Activated CD8-positive, alpha-beta T cell treated with anti-CD3 and anti-CD28 coated beads, Interleukin-2, amount 10 ng/mL, durations not matched to agents 7 days and 5 days (primary cell): ENCODE results near the gene HADH. TPM values are rescaled to one million over a fixed set of nuclear protein-coding genes. Genes with fewer than 3 reads are reported as not detected.
"Not testable (repeated sequence)": the region's sequence is repeated elsewhere in the genome, so short reads cannot be mapped to it uniquely, and the experiment has no call there.

Experiments
- ATAC-seq: fragments of 150-1000 bp; cut with Tn5 transposase; one replicate; pipeline ENCODE4 v1.10.0; 2021; ENCODE audit warnings: moderate library complexity
- CTCF ChIA-PET: fragments of 350-600 bp; sonication (Branson Sonifier 250); formaldehyde crosslinking; loops from one replicate; lab custom pipeline; 2021; ENCODE audit warnings: antibody characterized with exemption; lab: Charles Lee
- POLR2A ChIA-PET: fragments of 350-600 bp; sonication (Branson Sonifier 250); formaldehyde crosslinking; loops from one replicate; lab custom pipeline; 2021; ENCODE audit warnings: antibody characterized with exemption; lab: Charles Lee
- DNase-seq: peaks from one replicate; pipeline ENCODE4 v3.0.0-alpha.2; 2020
- H3K27ac Mint-ChIP-seq: one replicate; pipeline ENCODE4 v1.8.0; 2021; ENCODE audit warnings: mild to moderate bottlenecking, mixed read lengths
- H3K27me3 Mint-ChIP-seq: one replicate; pipeline ENCODE4 v1.8.0; 2021; ENCODE audit warnings: low read depth, mixed read lengths
- H3K36me3 Mint-ChIP-seq: one replicate; pipeline ENCODE4 v1.8.0; 2021; ENCODE audit warnings: low read depth, mixed read lengths
- H3K4me1 Mint-ChIP-seq: one replicate; pipeline ENCODE4 v1.8.0; 2021; ENCODE audit warnings: low read depth, mixed read lengths
- H3K4me3 Mint-ChIP-seq: one replicate; pipeline ENCODE4 v1.8.0; 2021; ENCODE audit warnings: mild to moderate bottlenecking, mixed read lengths
- H3K9me3 Mint-ChIP-seq: one replicate; pipeline ENCODE4 v1.8.0; 2022; ENCODE audit warnings: mixed read lengths; ENCODE audit not compliant: insufficient read depth
- total RNA-seq, 2 experiments: library from RNA; stranded (reverse); gene quantifications; one replicate each; pipeline ENCODE4 v1.2.3, GENCODE V29; 2021

Gene HADH
- total RNA-seq, 2 experiments from 2014 or later = 52.8 to 53.7 TPM

GRCh38 chr4:107997794-107998193 lies 8.1 kb downstream of the HADH start:
- DNase-seq = no peak
- H3K36me3 Mint-ChIP-seq = peaks cover 59% of the 10 kb centered on the region
- peaks cover 29% of the 10 kb centered on the region for H3K4me1 Mint-ChIP-seq
- POLR2A ChIA-PET = interaction anchor here (0.8 kb wide), 1 partner anchor 108 kb away, joined by 3 read pairs; no protein-coding TSS in a partner anchor
- H3K9me3 Mint-ChIP-seq = no peaks in the 10 kb centered on the region
- H3K4me3 Mint-ChIP-seq = no peak overlapping the region
- H3K27me3 Mint-ChIP-seq = no peaks in the 10 kb centered on the region
- no peak overlapping the region for H3K27ac Mint-ChIP-seq
- ATAC-seq = no peak
- CTCF ChIA-PET = interaction anchor here (1.0 to 1.1 kb wide), 2 partner anchors 16 to 21 kb away, joined by 3 to 4 read pairs; no protein-coding TSS in a partner anchor

DNA sequence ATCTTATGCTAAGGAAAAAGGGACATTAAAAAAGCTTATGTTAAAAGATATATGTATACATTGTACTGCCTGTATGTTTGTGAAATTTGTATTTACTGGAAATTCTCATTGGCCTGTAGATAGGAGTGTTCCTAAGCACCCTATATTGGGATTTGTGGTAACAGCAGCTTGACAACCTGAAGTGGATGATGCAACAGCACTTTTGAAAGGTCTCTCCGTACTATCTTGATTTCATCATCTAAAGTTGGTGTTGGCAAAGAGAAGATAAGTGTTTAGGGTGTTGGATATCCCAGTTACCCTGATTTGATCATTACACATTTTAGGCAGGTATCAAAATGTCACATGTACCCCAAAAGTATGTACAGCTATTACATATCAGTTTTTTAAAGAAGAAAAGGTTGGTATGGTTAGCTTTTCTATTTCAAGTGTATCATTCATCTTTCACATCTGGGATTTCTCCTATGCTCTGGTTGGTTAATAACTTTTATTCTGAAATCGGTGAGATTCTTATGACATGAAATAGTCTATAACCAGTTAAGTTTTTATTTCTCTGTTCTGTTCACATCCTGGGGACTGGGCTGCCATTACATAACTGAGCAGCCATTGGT lies 10.3 kb downstream of the HADH start:
- ChIA-PET POLR2A (no interaction called here), CTCF (interaction anchor here (2.4 kb wide), 1 partner anchor 19 kb away, joined by 5 read pairs; no protein-coding TSS in a partner anchor)
- Mint-ChIP-seq H3K27me3 (no peaks in the 10 kb centered on the region), H3K36me3 (peaks cover 60% of the 10 kb centered on the region), H3K27ac (no peak overlapping the region), H3K9me3 (no peaks in the 10 kb centered on the region), H3K4me1 (peaks cover 14% of the 10 kb centered on the region), H3K4me3 (no peak overlapping the region)
- ATAC-seq (no peak), DNase-seq (no peak)

DNA sequence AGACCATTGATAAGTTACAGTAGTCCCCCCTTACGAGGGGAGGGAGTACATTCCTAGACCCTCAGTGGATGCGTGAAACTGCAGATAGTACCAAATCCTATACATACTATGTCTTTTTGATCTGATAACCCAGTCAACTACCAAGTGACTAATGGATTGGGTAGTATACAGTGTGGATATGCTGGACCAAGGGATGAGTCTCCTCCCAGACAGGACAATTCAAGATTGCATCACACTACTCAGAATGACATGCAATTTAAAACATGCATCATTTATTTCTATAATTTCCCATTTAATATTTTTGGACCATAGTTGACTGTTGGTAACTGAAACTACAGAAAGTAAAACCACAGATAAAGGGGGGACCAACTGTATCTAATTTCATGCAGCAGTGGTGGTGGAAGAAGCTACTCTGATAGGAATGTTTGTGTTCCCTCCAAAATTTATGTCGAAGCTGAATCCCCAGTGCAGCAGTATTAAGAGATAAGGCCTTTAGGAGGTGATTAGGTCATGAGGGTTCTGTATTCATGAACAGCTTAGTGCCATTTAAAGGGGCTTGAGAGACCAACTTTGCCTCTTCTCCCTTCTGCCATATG lies 11.9 kb downstream of the HADH start:
- no peak overlapping the region for H3K4me3 Mint-ChIP-seq
- no peaks in the 10 kb centered on the region for H3K27me3 Mint-ChIP-seq
- no peaks in the 10 kb centered on the region for H3K9me3 Mint-ChIP-seq
- no peak overlapping the region for H3K27ac Mint-ChIP-seq
- CTCF ChIA-PET = interaction anchor here (1.8 kb wide), 1 partner anchor 9 kb away, joined by 5 read pairs; no protein-coding TSS in a partner anchor
- ATAC-seq (no peak), DNase-seq (no peak)
- peaks cover 17% of the 10 kb centered on the region for H3K4me1 Mint-ChIP-seq
- H3K36me3 Mint-ChIP-seq = peaks cover 50% of the 10 kb centered on the region
- POLR2A ChIA-PET = no interaction called here

DNA sequence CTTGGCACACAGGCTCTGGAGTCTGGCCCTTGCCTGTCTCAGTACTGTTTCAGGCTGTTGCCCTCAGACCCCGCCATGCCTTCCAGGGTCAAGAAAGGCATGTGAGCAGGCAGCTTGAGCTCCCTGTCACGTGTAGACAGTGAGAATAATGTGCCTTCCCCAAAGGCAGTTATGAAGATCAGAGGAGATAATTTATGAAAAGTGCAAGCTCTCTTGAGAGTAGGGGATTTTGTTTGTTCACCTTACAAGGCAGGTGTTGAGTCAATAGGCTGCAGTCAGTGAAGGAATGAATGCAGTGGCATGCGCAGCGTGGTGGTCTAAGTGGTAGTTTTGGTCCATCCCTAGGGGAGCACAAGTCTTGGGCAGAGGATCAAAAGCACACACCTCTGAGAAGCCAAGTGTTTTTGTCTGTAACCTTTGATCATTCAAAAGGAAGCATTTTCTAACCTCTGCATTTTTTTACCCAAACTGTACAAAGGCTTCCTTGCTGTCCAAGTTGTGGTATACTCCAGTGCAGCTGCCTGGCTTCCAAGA lies 14.4 kb downstream of the HADH start:
- POLR2A ChIA-PET = no interaction called here
- no peaks in the 10 kb centered on the region for H3K9me3 Mint-ChIP-seq
- no peak overlapping the region for H3K27ac Mint-ChIP-seq
- CTCF ChIA-PET = interaction anchor here (1.2 kb wide), 1 partner anchor 15 kb away, joined by 5 read pairs; no protein-coding TSS in a partner anchor
- H3K27me3 Mint-ChIP-seq = no peaks in the 10 kb centered on the region
- H3K4me3 Mint-ChIP-seq = no peak overlapping the region
- no peak for DNase-seq
- H3K36me3 Mint-ChIP-seq = peaks cover 30% of the 10 kb centered on the region
- no peak for ATAC-seq
- H3K4me1 Mint-ChIP-seq = peaks cover 17% of the 10 kb centered on the region

DNA sequence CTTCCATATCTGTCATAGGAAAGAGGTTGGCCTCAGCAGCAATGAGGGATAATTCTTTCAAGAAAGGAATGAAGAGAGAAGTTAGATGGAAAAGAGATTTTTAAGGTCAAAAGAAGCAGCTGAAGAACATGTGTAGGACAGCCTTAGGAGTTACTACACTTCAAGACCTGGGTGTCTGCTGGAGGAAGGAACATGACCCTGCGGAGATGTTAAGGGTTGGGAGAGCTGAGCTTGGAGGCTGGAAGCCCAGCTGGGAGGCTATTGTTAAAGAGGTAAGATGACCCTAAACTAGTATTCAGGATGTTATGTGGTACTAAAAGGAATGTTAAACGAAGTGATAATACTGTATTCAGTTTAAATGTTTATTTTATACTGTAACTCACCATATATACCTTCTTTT lies 15.0 kb downstream of the HADH start:
- ATAC-seq (no peak), DNase-seq (no peak)
- H3K4me3 Mint-ChIP-seq = no peak overlapping the region
- H3K27ac Mint-ChIP-seq = no peak overlapping the region
- peaks cover 28% of the 10 kb centered on the region for H3K36me3 Mint-ChIP-seq
- H3K27me3 Mint-ChIP-seq = no peaks in the 10 kb centered on the region
- ChIA-PET POLR2A (no interaction called here), CTCF (interaction anchor here (1.2 kb wide), 1 partner anchor 14 kb away, joined by 5 read pairs; no protein-coding TSS in a partner anchor)
- H3K9me3 Mint-ChIP-seq = no peaks in the 10 kb centered on the region
- peaks cover 17% of the 10 kb centered on the region for H3K4me1 Mint-ChIP-seq

DNA sequence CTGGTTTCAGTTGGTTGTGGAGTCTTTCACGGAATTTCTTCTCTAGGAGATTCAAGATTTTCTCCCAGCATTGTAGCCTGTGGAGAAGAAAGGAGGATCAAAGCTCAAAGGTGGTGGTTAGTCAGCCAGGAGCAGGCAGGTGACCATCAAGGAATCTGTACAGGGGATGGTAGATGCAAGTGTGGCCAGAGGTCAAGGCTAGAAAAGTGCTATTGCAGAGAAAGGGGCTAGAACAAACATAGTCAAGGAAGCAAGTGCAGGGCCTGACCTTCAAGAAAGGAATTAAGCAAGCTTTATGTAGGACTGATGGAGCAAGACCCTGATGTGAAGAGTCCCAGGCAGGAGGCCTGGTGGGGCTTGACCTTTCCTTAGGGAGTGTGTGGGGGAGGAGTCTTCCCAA lies 16.1 kb downstream of the HADH start:
- CTCF ChIA-PET = no interaction called here
- no peak overlapping the region for H3K27ac Mint-ChIP-seq
- POLR2A ChIA-PET = interaction anchor here (1.0 to 1.2 kb wide), 2 partner anchors 12 to 13 kb away, joined by 3 read pairs; no protein-coding TSS in a partner anchor
- H3K36me3 Mint-ChIP-seq = peaks cover 25% of the 10 kb centered on the region
- ATAC-seq = no peak
- no peak for DNase-seq
- no peaks in the 10 kb centered on the region for H3K9me3 Mint-ChIP-seq
- H3K4me3 Mint-ChIP-seq = no peak overlapping the region
- H3K27me3 Mint-ChIP-seq = no peaks in the 10 kb centered on the region
- peaks cover 9% of the 10 kb centered on the region for H3K4me1 Mint-ChIP-seq

DNA sequence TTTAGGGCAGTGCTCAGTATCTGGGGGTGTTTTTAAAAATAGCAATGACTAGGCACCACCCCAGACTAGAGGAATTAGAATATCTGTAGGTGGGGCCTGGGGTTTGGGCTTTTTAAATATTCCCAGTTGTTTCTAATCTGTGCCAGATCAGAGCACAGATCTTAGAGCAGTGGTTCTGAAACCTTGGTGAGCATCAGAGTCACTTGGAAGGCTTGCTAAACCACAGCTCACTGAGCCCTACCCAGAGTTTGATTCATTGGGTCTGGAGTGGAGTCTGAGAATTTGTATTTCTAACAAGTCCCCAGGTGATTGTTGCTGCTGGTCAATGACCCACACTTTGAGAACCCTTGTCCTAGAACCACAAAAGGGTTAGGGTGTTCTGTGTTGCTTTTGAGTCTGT lies 16.7 kb downstream of the HADH start:
- no peak for DNase-seq
- Mint-ChIP-seq H3K27me3 (no peaks in the 10 kb centered on the region), H3K27ac (no peak overlapping the region), H3K36me3 (peaks cover 27% of the 10 kb centered on the region), H3K9me3 (no peaks in the 10 kb centered on the region), H3K4me3 (no peak overlapping the region), H3K4me1 (peaks cover 9% of the 10 kb centered on the region)
- ATAC-seq = no peak
- ChIA-PET POLR2A (interaction anchor here (1.0 to 1.2 kb wide), 2 partner anchors 12 to 14 kb away, joined by 3 read pairs; no protein-coding TSS in a partner anchor), CTCF (no interaction called here)

DNA sequence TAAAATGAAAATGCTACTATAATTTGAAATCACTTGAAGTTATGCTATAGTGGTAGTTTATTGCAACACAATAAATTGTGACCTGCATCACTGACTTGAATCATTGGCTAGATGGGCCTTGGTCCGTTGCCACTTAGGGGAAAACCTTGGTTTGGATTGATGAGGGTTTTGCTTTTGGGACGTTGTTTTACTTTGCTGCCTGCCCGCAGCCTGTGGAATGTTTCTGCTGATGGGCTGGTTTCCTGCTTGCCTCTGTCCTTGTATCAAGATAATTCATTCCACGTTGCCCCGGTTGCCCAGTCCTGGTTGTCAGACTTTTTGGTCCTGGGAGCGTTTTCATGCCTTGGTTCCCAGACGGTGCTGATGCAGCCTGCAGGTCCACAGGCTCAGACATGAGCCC lies 18.3 kb downstream of the HADH start:
- ChIA-PET POLR2A (no interaction called here), CTCF (no interaction called here)
- H3K4me3 Mint-ChIP-seq = no peak overlapping the region
- no peak for ATAC-seq
- no peaks in the 10 kb centered on the region for H3K9me3 Mint-ChIP-seq
- no peak for DNase-seq
- no peaks in the 10 kb centered on the region for H3K27me3 Mint-ChIP-seq
- H3K36me3 Mint-ChIP-seq = peaks cover 30% of the 10 kb centered on the region
- H3K4me1 Mint-ChIP-seq = peaks cover 11% of the 10 kb centered on the region
- no peak overlapping the region for H3K27ac Mint-ChIP-seq

GRCh38 chr4:108008721-108009120 lies 19.0 kb downstream of the HADH start:
- ATAC-seq (no peak), DNase-seq (no peak)
- H3K4me3 Mint-ChIP-seq = no peak overlapping the region
- H3K9me3 Mint-ChIP-seq = no peaks in the 10 kb centered on the region
- no peaks in the 10 kb centered on the region for H3K27me3 Mint-ChIP-seq
- POLR2A ChIA-PET = no interaction called here
- no peak overlapping the region for H3K27ac Mint-ChIP-seq
- CTCF ChIA-PET = interaction anchor here (1.3 kb wide), 1 partner anchor 10 kb away, joined by 4 read pairs; no protein-coding TSS in a partner anchor
- H3K36me3 Mint-ChIP-seq = peaks cover 31% of the 10 kb centered on the region
- peaks cover 12% of the 10 kb centered on the region for H3K4me1 Mint-ChIP-seq

GRCh38 chr4:108010167-108010566 lies 20.5 kb downstream of the HADH start:
- peaks cover 39% of the 10 kb centered on the region for H3K36me3 Mint-ChIP-seq
- no peaks in the 10 kb centered on the region for H3K27me3 Mint-ChIP-seq
- CTCF ChIA-PET = no interaction called here
- no peaks in the 10 kb centered on the region for H3K9me3 Mint-ChIP-seq
- no peak overlapping the region for H3K4me3 Mint-ChIP-seq
- DNase-seq = no peak
- no peak for ATAC-seq
- POLR2A ChIA-PET = interaction anchor here (0.5 kb wide), 1 partner anchor 76 kb away, joined by 3 read pairs; no protein-coding TSS in a partner anchor
- H3K27ac Mint-ChIP-seq = no peak overlapping the region
- H3K4me1 Mint-ChIP-seq = peaks cover 9% of the 10 kb centered on the region

- POLR2A ChIA-PET, DNase-seq, CTCF ChIA-PET, H3K9me3 Mint-ChIP-seq, H3K27ac Mint-ChIP-seq, H3K4me3 Mint-ChIP-seq, H3K27me3 Mint-ChIP-seq, ATAC-seq, H3K4me1 Mint-ChIP-seq: not testable (repeated sequence)
- peaks cover 54% of the 10 kb centered on the region for H3K36me3 Mint-ChIP-seq
These were observed 22.7 kb downstream of the HADH start for GRCh38 chr4:108012382-108012781.

DNA sequence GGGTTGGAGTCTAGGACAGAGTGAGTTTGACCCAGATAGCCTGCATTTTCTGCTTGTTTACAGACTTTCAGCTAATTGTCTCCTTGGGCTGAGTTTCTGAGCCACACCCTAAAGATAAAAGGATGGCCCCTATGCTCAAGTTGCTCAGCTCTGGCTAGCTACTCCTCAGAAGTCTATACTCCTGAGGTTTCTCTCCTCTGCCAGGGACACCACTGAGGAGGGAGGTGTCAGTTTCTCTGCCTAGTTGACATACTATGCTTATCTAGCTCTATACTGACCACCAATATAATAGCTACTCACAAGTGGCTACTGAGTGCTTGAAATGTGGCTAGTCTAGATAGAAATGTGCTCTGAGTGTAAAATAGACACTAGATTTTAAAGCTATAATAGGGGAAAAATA lies 23.6 kb downstream of the HADH start:
- POLR2A ChIA-PET = no interaction called here
- no peaks in the 10 kb centered on the region for H3K9me3 Mint-ChIP-seq
- H3K4me1 Mint-ChIP-seq = peaks cover 11% of the 10 kb centered on the region
- DNase-seq = no peak
- CTCF ChIA-PET = interaction anchor here (0.5 to 3.4 kb wide), 7 partner anchors 15 to 559 kb away, joined by 3 to 12 read pairs (median 3); no protein-coding TSS in a partner anchor
- H3K27me3 Mint-ChIP-seq = no peaks in the 10 kb centered on the region
- no peak overlapping the region for H3K4me3 Mint-ChIP-seq
- no peak for ATAC-seq
- H3K36me3 Mint-ChIP-seq = peaks cover 56% of the 10 kb centered on the region
- no peak overlapping the region for H3K27ac Mint-ChIP-seq
